ENCODE results near the gene TRIM41.
"Not testable (repeated sequence)": the region's sequence is repeated elsewhere in the genome, so short reads cannot be mapped to it uniquely, and the experiment has no call there.

TRIM41 gene

GRCh38 chr5:181192337-181193046 is 30.6 kb upstream of the TRIM41 start:
- no peak for DNase-seq (ENCODE audit: low spot score)

GRCh38 chr5:181193656-181194055 is 29.4 kb upstream of the TRIM41 start:
- no peak for DNase-seq (ENCODE audit: low spot score)

GRCh38 chr5:181194489-181195248 is 28.4 kb upstream of the TRIM41 start:
- no peak for DNase-seq (ENCODE audit: low spot score)

- DNase-seq (ENCODE audit: low spot score) = no peak
Observed at GRCh38 chr5:181195249-181195761, 27.8 kb upstream of the TRIM41 start.

GRCh38 chr5:181197326-181197951 is 25.6 kb upstream of the TRIM41 start:
- DNase-seq (ENCODE audit: low spot score) = no peak

- no peak for DNase-seq (ENCODE audit: low spot score)
Observed at GRCh38 chr5:181198106-181198685, 24.9 kb upstream of the TRIM41 start.

GRCh38 chr5:181198905-181199519 is 24.1 kb upstream of the TRIM41 start:
- no peak for DNase-seq (ENCODE audit: low spot score)

GRCh38 chr5:181199881-181200638 is 23.0 kb upstream of the TRIM41 start:
- DNase-seq (ENCODE audit: low spot score) = no peak

- no peak for DNase-seq (ENCODE audit: low spot score)
Observed at GRCh38 chr5:181200816-181201215, 22.3 kb upstream of the TRIM41 start.

- DNase-seq (ENCODE audit: low spot score) = no peak
Observed at GRCh38 chr5:181203093-181203711, 19.9 kb upstream of the TRIM41 start.

GRCh38 chr5:181203777-181204112 is 19.3 kb upstream of the TRIM41 start:
- no peak for DNase-seq (ENCODE audit: low spot score)

- no peak for DNase-seq (ENCODE audit: low spot score)
Observed at GRCh38 chr5:181204113-181204825, 18.8 kb upstream of the TRIM41 start.

- DNase-seq (ENCODE audit: low spot score) = no peak
Observed at GRCh38 chr5:181204826-181205760, 18.0 kb upstream of the TRIM41 start, which contains the start of gene TRIM7. Gene TRIM7, minus strand, starts transcription at chr5:181205196. Its CDS starts 86 bp downstream, at chr5:181205110.

GRCh38 chr5:181205761-181206649 is 17.1 kb upstream of the TRIM41 start:
- no peak for DNase-seq (ENCODE audit: low spot score)

- DNase-seq (ENCODE audit: low spot score) = peak; percentile 80
Observed at GRCh38 chr5:181207214-181207959, 15.7 kb upstream of the TRIM41 start.

GRCh38 chr5:181207960-181208253 is 15.2 kb upstream of the TRIM41 start:
- no peak for DNase-seq (ENCODE audit: low spot score)

GRCh38 chr5:181209006-181209405 is 14.1 kb upstream of the TRIM41 start:
- DNase-seq (ENCODE audit: low spot score) = not testable (repeated sequence)

Data from pons (tissue), 1 donor.